ACHN (cell line): ENCODE results near the gene SACS.

ENCODE experiments used
- DNase-seq: peaks from one replicate; pipeline ENCODE4 v3.0.0-alpha.2; 2015
- in situ Hi-C: cut with HindIII; loops from 2 replicates; pipeline ENCODE4 v1.10.0; 2017; ENCODE audit warnings: low sequenced_read_pairs, low pct_ligation_motif_present, low pct_unique_long_range_greater_than_20kb

SACS gene, protein sequence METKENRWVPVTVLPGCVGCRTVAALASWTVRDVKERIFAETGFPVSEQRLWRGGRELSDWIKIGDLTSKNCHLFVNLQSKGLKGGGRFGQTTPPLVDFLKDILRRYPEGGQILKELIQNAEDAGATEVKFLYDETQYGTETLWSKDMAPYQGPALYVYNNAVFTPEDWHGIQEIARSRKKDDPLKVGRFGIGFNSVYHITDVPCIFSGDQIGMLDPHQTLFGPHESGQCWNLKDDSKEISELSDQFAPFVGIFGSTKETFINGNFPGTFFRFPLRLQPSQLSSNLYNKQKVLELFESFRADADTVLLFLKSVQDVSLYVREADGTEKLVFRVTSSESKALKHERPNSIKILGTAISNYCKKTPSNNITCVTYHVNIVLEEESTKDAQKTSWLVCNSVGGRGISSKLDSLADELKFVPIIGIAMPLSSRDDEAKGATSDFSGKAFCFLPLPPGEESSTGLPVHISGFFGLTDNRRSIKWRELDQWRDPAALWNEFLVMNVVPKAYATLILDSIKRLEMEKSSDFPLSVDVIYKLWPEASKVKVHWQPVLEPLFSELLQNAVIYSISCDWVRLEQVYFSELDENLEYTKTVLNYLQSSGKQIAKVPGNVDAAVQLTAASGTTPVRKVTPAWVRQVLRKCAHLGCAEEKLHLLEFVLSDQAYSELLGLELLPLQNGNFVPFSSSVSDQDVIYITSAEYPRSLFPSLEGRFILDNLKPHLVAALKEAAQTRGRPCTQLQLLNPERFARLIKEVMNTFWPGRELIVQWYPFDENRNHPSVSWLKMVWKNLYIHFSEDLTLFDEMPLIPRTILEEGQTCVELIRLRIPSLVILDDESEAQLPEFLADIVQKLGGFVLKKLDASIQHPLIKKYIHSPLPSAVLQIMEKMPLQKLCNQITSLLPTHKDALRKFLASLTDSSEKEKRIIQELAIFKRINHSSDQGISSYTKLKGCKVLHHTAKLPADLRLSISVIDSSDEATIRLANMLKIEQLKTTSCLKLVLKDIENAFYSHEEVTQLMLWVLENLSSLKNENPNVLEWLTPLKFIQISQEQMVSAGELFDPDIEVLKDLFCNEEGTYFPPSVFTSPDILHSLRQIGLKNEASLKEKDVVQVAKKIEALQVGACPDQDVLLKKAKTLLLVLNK (N-terminal part only)

DNA sequence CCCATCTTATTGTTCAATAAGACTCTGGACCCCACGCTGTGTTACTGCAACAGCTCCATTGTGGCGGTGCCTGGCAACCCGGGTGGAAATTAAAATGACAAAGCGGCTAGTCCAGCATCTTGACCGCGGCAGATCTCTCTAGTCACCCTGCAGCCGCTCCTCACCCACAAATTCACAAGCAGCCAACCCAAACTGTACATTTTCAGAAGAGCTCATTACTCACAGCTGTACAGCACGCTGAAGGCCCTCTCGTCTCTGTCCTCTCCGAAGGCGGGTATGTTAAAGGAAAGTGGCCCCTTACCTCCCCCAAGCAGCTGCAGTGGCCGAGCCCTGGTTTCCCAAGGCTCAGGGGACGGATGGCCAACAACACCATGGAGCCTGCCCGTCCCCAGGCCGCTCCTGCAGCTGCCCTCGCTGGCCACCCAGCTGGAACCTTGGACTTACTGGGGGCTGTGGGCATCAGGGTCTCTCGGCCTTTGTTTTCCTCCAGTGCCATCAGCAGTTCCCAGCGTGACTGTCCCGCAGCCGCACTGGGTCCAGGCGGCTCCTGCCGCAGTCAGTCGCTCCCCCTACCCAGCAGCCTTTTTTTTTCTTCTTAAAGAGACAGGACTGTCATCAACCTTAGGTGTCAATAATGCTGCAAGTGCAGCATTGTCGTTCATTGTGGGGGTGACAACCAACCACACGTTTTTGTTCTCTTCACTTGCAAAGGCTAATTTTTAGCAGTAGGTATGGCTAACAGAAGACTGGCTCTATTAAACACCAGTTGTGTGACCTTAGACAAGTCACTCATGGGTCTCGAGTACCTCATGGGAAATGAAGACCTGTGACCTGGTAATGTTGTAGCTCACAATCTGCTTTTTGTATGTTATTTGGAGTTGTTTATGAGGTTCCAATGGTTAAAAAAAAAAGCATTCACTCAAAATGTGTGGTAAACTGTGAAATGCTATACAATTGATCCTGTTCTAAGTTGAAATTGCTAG is at the start of gene SACS:
Gene SACS (minus strand): TSS at position 532 of the 983 bp plus-strand sequence. CDS start 22,463 bp downstream, outside the sequence.
- in situ Hi-C loops: no loop called here
- DNase-seq: peak; percentile 28

DNA sequence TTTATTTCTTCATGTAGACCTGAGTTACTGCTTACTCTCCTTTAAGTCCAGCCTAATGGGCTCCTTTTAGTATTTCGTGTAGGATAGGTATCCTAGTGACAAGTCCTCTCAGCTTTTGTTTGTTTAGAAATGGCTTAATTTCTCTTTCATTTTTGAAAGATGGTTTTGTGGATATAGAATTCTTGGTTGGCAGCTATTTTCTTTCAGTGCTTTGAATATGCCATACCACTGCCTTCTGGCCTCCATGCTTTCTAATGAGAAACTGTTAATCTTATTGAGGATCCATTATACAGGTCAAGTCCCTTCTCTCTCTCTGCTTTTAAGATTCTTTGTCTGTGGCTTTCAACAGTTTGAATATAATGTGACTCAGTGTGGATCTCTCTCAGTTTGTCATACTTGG is 46.8 kb upstream of the SACS start:
- in situ Hi-C loops: no loop called here
- no peak for DNase-seq

DNA sequence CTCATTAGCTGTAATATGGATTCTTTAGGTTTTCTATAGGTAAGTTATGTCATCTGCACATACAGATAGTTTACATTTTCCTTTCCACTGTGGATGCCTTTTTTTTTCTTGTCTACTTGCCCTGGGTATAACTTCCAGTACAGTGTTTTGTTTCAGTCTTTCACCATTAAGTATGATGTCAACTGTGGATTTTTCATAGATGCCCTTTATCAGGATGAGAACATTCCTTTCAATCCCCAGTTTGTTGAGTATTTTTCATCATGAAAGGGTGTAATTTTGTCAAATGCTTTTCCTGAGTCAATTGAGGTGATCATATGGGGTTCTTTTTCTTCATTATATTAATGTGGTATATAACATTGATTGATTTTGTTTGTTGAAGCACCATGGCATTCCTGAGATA is 43.6 kb upstream of the SACS start:
- in situ Hi-C loops: no loop called here
- no peak for DNase-seq

DNA sequence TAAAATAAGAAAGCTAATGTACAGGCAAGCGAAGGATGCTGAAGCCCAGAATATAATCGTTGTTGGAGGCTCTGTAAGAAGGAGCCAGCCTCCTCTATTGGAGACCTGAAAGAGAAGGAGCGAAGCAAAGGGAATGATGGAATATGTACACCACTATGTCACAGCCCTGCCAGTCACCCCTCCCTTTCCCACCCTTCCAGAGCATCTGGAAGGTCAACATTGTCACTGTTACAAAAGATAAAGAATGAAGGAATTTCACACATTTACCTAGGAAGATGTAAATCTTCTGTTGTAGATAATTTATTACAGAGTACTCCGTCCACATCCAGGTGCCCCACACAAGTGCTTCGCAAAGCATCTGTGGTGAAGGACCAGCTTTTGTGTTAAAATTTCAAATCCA is 39.7 kb upstream of the SACS start:
- in situ Hi-C loops: no loop called here
- DNase-seq: no peak

DNA sequence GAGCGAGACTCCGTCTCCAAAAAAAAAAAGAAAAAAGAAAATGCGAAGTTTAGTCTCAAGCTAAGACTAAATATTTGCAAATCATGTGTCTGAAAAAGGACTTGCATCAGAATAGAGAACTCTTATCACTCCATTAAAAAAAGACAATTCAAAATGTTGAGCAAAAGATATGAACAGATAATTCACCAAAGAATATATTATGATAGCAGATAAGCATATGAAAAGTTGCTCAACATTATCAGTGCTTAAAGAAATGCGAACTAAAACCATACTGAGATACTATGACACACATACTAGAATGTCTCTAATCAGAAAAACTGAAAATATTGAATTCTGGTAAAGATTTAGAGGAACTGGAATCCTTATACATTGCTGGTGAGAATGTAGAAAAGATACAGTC is 38.7 kb upstream of the SACS start:
- in situ Hi-C loops: no loop called here
- DNase-seq: no peak

DNA sequence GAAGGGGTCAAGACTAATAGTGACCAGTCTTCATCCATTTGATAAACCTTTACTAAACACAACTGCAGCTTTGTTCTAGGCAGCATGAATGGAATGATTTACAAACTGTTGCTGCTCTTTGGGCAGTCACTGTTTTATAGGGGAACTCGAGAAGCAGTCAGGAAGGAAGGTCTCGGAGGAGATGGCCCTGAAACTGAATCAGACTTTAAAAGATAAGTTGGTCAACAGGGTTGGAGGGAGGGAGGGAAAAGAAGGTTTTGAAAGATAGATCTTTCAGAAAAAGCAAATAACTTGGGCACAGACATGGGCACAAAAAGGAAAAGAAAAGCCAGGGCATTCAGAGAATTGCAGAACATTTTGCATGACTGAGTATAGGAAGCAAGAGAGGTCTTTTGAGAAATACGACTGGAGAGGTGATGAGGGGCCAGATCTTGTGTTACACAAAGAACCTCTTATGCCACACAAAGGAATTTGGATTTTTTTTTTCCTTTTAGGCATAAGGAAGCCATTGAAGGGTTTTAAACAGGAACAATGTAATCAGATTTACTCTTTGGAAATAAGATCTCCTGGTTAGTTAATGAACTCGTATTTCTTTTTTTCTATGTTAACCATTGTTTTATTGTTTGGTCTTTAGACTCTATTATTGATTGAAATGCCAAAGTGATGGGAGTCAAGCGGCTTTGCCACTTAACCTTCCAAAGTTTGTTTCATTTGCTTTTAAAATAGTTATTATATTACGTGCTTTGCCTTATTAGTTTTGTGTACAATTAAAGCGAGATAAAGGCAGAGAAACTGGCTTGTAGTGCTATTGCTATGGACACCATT is 37.5 kb upstream of the SACS start:
- in situ Hi-C loops: no loop called here

DNA sequence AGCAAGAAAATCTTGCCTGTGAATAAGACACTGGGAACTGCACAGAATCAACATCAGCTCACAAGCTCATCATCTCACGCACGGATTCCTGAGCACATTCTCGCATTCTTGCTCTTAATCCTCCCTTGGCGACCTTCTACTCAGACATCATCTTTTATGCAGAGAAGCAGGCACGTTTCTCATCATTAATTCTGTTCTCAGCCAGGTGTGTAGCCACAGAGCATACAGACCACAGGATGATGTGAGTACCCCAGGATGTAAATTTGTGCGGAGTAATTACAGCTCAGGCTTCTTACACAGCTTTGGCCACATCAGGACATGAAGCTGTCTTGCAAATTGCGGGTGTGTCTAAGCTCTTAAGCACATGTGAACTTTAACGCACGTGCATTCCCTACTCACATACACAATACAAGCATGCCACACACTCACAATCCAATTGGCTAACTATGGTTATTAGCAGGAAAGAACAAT is 36.5 kb upstream of the SACS start:
- in situ Hi-C loops: no loop called here
- no peak for DNase-seq

More for the DNA sequence above, 37.5 kb upstream of the SACS start:
- DNase-seq: no peak

DNA sequence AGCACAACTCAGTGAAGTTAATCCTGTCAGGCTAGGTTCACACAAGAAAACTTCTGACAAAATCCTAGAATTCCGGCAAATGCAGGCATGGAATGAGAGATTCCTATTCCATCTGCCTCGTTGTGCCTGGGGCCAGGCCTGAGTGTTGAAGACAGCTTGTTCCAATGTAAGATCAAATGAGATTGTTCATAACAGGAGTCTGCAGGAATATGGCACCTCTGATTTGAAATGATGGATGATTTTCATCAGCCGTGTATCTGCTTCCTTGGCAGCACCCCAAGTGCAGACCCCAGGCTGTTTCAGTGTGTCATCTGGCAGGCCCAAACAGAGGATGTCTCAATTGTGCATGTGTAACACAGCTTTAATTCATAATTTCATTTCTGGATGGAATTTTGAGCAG is 35.3 kb upstream of the SACS start:
- in situ Hi-C loops: no loop called here

DNA sequence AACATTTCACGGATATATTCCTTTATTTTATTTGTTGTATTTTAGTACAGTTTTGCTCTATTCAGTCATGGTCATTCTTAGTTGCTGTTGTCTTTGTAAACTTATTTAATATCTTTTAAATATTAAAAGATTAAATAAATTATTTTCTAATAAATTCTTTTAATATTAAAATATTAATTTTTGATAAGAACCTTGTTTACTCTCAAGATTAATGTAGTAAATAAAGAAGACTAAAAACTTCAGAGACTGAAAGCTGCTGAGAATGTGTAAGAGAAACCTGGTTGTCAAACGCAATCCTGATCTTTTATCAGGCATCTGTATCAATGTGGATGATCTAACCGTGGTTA is 34.4 kb upstream of the SACS start:
- in situ Hi-C loops: no loop called here
- DNase-seq: no peak

More for the DNA sequence above, 35.3 kb upstream of the SACS start:
- DNase-seq: no peak

DNA sequence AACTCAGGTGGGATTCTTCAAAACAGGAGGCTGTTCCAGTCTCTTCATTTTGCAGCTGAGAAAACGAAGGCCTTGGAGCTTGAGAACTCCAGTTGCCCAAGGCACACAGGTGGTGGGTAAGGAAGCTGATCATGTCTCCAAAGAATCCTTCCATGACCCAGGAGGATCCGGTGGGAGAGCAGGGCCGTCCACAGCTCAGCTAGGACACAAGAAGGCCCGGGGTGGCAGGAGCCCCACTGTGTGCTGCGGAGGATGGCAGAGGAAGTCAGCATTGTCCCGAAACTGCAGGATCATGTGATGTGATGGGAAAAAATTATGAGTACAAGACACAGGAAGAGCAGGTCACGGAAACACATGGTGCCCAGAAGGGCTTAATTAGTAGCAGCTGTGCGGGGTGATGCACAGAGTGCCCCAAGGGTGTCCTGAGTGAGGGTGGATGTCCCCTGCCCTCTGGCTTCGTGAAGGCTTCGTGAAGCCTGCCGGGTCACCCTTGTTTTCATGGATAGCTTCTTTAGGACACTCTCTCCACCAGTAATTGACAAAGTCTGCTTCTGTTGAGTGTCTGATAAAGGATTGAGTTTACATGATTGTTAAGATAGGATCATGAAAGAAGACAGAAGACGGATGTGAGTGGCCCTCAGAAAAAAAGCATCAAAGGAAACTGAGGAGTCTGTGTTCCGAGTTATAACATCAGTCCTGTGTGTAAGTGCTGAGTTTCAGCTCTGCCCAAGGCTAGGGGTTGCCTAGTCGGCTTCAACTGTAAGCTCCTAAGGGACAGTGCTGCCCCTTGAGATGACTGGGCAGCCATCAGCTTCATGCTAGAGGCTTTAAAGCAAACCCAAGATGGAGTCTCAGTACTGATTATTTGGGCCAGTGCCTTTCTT is 33.8 kb upstream of the SACS start:
- in situ Hi-C loops: no loop called here
- no peak for DNase-seq

DNA sequence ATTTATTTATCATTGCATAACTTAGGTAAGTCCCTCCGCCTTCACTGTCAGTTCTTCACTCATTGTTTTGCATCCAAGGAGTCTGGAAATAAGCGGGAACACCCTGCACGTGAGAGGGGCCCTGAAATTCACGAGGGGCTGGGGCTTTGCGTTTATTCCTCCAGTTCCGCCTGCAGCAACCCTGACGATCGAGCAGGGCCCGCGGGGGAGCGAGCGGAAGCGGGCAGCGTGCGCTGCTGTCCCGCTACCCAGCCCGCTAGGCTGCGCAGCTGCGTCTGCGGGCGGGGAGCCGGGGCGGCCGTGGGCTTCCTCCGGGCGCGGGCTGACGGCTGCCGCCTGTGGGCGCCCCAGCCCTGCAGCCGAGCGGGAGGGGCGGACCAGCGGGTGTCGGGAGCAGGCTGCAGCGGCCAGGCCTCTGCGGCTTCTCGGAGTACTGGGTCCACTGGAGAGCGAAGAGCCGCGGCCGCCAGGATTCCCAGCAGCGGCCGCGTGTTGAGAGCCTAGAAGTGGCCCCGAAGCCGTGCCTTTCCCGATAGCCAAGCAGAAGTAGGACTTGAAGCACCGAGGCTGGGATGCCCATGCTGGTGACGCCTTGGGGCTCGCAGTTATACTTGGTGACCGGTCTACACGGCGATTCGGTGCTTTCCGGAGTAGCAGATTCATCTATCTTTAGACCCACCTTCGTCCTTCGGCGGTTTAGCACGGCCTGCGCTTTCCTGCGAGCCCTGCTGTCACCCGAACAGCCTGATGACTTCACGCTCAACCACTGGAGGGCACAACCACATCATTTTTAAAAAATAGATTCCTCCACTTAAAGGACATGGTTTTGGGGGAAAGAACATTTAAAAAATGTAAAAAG is 32.9 kb upstream of the SACS start:
- in situ Hi-C loops: no loop called here
- DNase-seq: peak; percentile 73

DNA sequence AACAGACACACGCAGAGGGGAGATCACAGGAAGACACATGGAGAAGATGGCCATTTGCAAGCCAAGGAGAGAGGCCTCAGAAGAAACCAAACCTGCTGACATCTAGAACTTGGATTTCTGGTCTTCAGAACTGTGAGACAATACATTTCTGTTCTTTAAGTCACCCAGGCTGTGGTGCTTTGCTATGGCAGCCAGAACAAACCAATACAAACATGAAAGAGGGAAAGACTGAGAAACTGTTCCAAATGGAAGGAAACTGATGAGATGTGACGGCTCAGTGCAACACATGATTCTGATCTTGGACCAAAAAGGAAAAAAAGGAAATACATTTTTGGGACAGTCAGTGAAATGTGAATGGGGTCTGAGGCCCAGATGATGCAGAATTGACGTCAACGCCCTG is 30.2 kb upstream of the SACS start:
- DNase-seq: no peak
- in situ Hi-C loops: no loop called here

DNA sequence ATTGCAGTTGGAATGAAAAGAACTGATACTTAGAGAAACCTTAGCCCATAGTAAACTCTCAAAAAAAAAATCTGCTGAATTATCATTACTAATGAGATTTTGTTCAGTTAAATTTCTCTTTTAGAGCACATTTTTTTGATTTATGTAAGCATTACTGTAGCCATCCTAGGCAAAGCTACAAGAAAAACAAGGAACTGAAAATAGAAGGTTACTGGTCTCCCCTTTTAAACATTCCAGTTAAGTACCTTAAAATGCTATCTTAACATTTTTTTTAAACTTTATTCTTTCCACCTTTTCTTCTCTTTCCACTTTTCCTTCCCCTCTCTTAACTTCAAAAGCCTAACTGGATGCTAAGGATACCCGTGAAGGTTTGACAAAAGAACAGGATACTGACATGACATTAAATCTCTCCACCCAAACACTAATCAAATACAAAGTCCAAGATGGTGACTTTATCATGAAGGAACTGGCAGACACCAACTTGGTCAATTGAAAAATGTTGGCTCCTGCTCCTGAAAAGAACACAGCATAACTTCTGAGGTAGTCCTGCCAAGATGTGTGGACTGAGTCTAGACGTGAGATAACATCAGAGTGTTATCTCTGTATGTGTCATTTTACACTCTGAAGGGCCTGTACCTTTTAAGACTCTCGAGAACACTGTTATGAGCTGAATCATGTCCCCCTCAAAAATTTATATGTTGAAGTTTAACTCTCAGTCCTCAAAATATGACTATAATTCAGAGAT is 29.5 kb upstream of the SACS start:
- in situ Hi-C loops: no loop called here
- no peak for DNase-seq

DNA sequence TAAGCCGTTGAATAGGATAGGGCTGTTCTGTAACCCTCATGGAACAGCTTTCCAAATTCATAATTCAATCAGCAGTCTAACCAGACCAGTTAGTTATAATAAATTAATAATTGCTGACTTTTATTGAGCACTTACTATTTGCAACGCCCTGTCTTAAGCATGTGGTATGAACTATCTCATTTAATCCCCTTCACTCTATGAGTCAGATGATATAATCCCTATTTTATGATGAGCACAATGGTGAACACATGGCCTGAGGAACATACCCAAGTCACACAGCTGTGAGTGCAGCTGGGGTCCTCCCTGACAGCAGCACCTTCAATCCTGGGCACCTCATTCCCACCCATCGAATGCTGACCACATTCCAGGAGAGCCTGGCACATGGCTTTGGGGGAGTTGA is 28.0 kb upstream of the SACS start:
- in situ Hi-C loops: no loop called here
- no peak for DNase-seq

DNA sequence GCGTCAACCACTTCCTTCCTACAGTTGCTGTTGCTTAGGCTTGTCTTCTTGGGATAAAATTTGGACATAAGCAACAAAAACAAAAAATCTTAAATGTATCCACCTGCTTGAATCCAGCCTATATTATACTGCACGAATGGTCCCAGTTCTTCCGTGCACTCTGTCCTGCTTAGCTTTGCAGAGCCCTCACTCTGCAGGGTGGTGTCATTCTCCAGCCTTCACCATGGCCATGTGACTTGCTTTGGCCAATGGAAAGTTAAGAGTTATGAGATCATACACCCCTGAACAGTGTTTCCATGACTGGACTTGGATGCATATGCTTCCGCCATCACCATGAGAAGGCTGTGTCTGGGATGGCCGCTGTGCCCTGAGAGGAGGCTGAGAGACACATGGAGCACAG is 27.4 kb upstream of the SACS start:
- DNase-seq: no peak
- in situ Hi-C loops: no loop called here
